Transverse colon (tissue), 4 donors: Measurements from ENCODE around the gene SOHLH1. TPM values are rescaled to one million over a fixed set of nuclear protein-coding genes. Genes with fewer than 3 reads are reported as not detected.

Experiments used
- DNase-seq: peaks from one replicate; pipeline ENCODE4 v3.0.0-alpha.2; 2019
- H3K27ac ChIP-seq, 4 donors: fragments of 200-600 bp; sonication (generic); 2 replicates each; pipeline ENCODE4 v1.5.1; 2016 to 2018; ENCODE audit warnings: inconsistent platforms in 4 of 4
- H3K27me3 ChIP-seq: fragments of 200-600 bp; sonication (generic); 2 replicates; pipeline ENCODE4 v1.5.1; 2017; ENCODE audit warnings: inconsistent platforms
- H3K36me3 ChIP-seq, 4 donors: fragments of 200-600 bp; sonication (generic); 2 replicates each; pipeline ENCODE4 v1.5.1; 2017 to 2019; ENCODE audit warnings: inconsistent platforms in 4 of 4
- H3K4me1 ChIP-seq, 4 donors: fragments of 200-600 bp; sonication (generic); 2 replicates each; pipeline ENCODE4 v1.5.1; 2017 to 2020; ENCODE audit warnings: inconsistent platforms in 4 of 4
- H3K4me3 ChIP-seq, 4 donors: fragments of 200-600 bp; sonication (generic); 1 replicate in 1 of 4; 2 replicates in 3 of 4; pipeline versions ENCODE4 v1.5.1 to v1.6.1; 2017 to 2019; ENCODE audit warnings: inconsistent platforms in 4 of 4
- H3K9me3 ChIP-seq, 2 donors: fragments of 200-600 bp; sonication (generic); 2 replicates each; pipeline ENCODE4 v1.5.1; 2017 to 2019; ENCODE audit warnings: inconsistent platforms in 2 of 2
- EP300 ChIP-seq: sonication (generic); formaldehyde crosslinking; IDR thresholded peaks from one replicate; pipeline ENCODE4 v1.6.1; 2017; ENCODE audit warnings: antibody characterized with exemption, low read depth
- POLR2A ChIP-seq: fragments of 450-650 bp; IDR thresholded peaks from one replicate; pipeline ENCODE4 v1.6.1; 2016; ENCODE audit warnings: antibody characterized with exemption, mild to moderate bottlenecking, moderate library complexity
- POLR2AphosphoS5 ChIP-seq, 3 donors: sonication (generic); formaldehyde crosslinking; IDR thresholded peaks; one replicate each; pipeline ENCODE4 v1.6.1; 2016; ENCODE audit warnings: antibody characterized with exemption in 3 of 3
- WGBS, 2 donors: methylation state at CpG; one replicate each; pipeline ENCODE4 v1.1.5; 2018; ENCODE audit warnings: low coverage in 1 of 2; 5-methylcytosine and 5-hydroxymethylcytosine counted together
- in situ Hi-C, 4 donors: fragments of 200-750 bp; cut with MboI; loops; one replicate each; pipeline versions ENCODE4 v1.15.0 to v1.15.1; 2017; ENCODE audit warnings: low sequenced_read_pairs in 3 of 4, low pct_ligation_motif_present in 1 of 4, low pct_unique_long_range_greater_than_20kb in 1 of 4
- intact Hi-C: fragments of 100-400 bp; cut with DNase I; formaldehyde crosslinking; loops from one replicate; pipeline ENCODE4 v1.15.1; 2023; ENCODE audit warnings: low total_unique reads
- total RNA-seq, 4 donors: library from RNA; depleted of rRNA; stranded (reverse); fragments of >200 nt; gene quantifications; one replicate each; pipeline ENCODE4 v1.1.0, GENCODE V29; 2016
- TF ChIP-seq, protein P1 (sequence below), 5 experiments: fragments of 200-600 bp in 3 of 5; fragments of 450-650 bp in 2 of 5; sonication (generic) in 3 of 5; IDR thresholded peaks; 1 replicate in 2 of 5; 2 replicates in 3 of 5; pipeline ENCODE4 v1.5.1; 2016 to 2017; ENCODE audit warnings: antibody characterized with exemption in 5 of 5, inconsistent platforms in 3 of 5, mild to moderate bottlenecking in 2 of 5, moderate library complexity in 1 of 5

The SOHLH1 gene
- total RNA-seq, 4 donors from 2014 or later, result not detected

DNA sequence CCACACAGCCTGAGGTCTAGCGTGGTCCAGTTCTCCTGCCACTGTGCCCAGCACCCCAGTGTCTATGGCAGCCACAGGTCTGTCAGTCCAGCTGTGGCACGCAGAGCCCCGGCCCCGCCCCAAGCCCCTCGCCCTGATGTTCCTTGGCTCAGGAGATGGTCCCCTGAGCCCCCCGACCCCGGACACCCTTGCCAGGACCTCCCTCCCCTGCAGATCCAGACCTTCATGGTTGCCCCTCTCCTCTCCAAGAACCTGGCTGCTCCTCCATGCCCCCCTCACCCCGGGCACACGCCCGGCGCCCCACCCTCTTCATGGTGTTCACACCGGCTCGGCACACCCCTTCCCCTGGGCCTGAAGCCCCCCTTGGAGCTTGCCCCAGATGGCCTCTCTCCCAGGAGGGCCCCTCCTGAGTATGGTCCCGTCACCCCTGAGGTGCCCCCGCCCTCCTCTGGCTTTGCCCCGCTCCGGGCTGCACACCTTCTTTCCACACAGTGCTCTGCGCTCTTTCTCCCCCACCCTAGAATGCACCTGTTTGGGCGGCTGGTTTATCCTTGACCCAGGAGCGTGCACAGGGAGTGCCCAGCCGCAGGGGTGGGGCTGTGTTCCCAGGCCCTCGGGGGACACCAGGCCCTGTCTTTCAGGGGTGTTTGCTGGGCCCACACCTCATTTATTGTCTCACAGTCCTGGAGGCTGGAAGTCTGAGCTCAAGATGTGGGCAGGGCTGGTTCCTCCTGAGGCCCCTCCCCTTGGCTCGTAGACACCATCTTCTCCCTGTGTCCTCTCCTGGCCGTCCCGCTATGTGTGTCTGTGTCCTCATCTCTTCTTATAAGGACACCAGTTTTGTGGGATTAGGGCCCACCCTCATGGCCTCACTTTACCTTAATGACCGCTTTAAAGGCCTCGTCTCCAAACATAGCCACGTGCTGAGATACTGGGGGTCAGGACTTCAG, 40.3 kb upstream of the SOHLH1 start:
- WGBS, 2 donors, result 55 to 66% methylated on average over 4 to 27 of the region's 28 CpGs

DNA sequence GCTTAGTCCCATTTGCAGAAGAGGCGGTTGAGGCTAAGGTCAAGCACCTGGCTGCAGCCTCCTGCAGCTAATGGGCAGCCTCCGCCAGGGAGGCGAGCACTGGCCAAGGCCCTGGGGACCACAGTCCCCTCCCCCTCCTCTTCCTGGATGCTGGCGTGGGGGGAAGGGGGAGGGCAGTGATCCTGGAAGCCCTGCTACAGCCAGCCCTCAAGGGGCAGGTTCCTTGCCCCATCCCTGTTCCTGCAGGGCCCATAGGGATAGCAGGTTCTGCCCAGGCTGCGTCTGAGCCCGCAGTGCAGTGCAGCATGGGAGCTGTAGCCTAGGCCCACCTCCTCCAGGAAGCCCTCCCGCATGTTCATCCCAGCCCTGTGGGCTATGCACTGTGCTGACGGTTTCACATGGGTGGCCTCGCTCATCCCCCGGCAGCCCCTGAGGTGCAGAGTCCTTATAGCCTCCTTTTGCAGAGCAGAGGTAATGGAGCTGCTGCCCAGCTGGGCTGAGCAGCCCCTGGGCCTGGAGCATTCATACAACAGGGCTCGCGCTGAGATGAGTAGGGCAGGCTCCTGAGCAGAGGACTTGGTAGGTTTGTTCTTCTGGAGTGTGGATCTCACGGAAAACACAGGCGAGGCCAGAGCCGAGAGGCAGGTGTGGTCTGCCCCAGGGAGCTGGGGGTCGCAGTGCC, 38.7 kb upstream of the SOHLH1 start:
- no peak overlapping the region for H3K27ac ChIP-seq
- no peaks in the 10 kb centered on the region for H3K9me3 ChIP-seq
- intact Hi-C loops (no loop called here), in situ Hi-C loops (no loop called here)
- WGBS, 2 donors, result 53% methylated on average over 14 of the region's 16 CpGs; no CpG with 5 or more reads in 1 of the 2 donors
- no peak overlapping the region for H3K4me3 ChIP-seq
- DNase-seq, result no peak
- TF ChIP-seq, protein P1, sequence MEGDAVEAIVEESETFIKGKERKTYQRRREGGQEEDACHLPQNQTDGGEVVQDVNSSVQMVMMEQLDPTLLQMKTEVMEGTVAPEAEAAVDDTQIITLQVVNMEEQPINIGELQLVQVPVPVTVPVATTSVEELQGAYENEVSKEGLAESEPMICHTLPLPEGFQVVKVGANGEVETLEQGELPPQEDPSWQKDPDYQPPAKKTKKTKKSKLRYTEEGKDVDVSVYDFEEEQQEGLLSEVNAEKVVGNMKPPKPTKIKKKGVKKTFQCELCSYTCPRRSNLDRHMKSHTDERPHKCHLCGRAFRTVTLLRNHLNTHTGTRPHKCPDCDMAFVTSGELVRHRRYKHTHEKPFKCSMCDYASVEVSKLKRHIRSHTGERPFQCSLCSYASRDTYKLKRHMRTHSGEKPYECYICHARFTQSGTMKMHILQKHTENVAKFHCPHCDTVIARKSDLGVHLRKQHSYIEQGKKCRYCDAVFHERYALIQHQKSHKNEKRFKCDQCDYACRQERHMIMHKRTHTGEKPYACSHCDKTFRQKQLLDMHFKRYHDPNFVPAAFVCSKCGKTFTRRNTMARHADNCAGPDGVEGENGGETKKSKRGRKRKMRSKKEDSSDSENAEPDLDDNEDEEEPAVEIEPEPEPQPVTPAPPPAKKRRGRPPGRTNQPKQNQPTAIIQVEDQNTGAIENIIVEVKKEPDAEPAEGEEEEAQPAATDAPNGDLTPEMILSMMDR (IDR thresholded peaks at IDR 0.05), result no peak
- TF ChIP-seq POLR2A (no peak), EP300 (no peak), POLR2AphosphoS5 (IDR thresholded peaks at IDR 0.05) (no peak)
- H3K27me3 ChIP-seq, result peaks cover 44% of the 10 kb centered on the region
- no peaks in the 10 kb centered on the region for H3K4me1 ChIP-seq
- no peaks in the 10 kb centered on the region for H3K36me3 ChIP-seq

More for the DNA sequence above, 40.3 kb upstream of the SOHLH1 start:
- intact Hi-C loops (no loop called here), in situ Hi-C loops (no loop called here)
- Histone ChIP-seq H3K4me3 (no peak overlapping the region), H3K27ac (no peak overlapping the region), H3K27me3 (peaks cover 44% of the 10 kb centered on the region), H3K36me3 (no peaks in the 10 kb centered on the region), H3K9me3 (no peaks in the 10 kb centered on the region), H3K4me1 (no peaks in the 10 kb centered on the region)
- TF ChIP-seq POLR2A, result no peak
- no peak for TF ChIP-seq POLR2AphosphoS5 (IDR thresholded peaks at IDR 0.05)
- TF ChIP-seq EP300, result no peak
- TF ChIP-seq, protein P1 (IDR thresholded peaks at IDR 0.05), result no peak
- DNase-seq, result no peak

DNA sequence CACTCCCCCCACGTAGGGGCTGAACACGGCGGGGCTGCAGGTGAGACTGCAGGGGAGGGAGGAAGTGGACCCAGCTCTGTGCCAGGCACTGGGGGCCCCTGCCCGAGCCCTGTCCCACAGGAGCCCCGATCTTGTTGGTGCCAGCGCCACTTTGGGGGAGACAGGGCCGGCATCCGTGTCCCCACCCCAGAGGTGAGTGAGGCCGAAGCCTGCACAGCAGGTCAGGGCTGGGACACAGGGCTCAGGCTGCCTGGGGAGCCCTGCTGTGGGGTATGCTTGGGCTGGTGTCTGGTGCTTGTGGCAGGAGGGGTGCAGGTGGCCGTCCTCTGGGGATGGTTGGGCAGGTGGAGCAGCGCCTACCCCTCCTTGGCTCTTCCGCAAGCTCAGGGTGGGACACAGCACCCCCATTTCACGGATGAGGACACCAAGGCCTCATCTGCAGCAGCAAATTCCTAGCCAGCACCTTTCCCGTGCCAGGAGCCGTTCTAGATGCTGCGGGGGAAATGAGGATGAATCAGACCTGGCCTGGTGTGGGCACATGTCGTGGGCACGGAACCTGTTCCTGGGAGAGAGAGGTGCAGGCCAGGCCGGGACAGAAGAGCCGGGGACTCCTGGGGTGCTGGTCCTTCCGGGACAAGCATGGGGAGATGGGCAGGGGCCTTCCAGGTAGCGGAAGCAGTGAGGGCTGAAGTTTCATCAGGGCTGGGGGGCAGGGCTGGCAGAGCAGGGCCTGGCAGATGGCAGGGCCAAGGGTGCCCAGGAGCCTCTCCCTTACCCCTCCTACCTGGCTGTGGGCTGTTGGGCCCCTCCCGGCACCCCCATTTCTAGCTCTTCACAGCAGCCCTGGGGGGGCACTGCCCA, 37.9 kb upstream of the SOHLH1 start:
- H3K9me3 ChIP-seq, result no peaks in the 10 kb centered on the region
- no peak for DNase-seq
- H3K36me3 ChIP-seq, result no peaks in the 10 kb centered on the region
- peaks cover 44% of the 10 kb centered on the region for H3K27me3 ChIP-seq
- in situ Hi-C loops, result no loop called here
- H3K4me3 ChIP-seq, result no peak overlapping the region
- H3K27ac ChIP-seq, result no peak overlapping the region
- intact Hi-C loops, result no loop called here
- no peaks in the 10 kb centered on the region for H3K4me1 ChIP-seq
- 49% methylated on average over 15 of the region's 23 CpGs; no CpG with 5 or more reads in 1 of the 2 donors for WGBS, 2 donors
- TF ChIP-seq POLR2A (no peak), POLR2AphosphoS5 (IDR thresholded peaks at IDR 0.05) (no peak), EP300 (no peak)
- TF ChIP-seq, protein P1 (IDR thresholded peaks at IDR 0.05), result no peak
